GM21619 (cell line): Measurements from ENCODE around the gene MRPL40.
"Not testable (repeated sequence)": the region's sequence is repeated elsewhere in the genome, so short reads cannot be mapped to it uniquely, and the experiment has no call there.

Source experiments
- ATAC-seq: cut with Tn5 transposase; IDR thresholded peaks from one replicate; pipeline ENCODE4 v1.9.1; 2021; ENCODE audit not compliant: unreplicated experiment

The MRPL40 gene

GRCh38 chr22:19440411-19441195, 8.3 kb downstream of the MRPL40 start:
- ATAC-seq = no peak

GRCh38 chr22:19442166-19442565, 9.8 kb downstream of the MRPL40 start:
- no peak for ATAC-seq

DNA sequence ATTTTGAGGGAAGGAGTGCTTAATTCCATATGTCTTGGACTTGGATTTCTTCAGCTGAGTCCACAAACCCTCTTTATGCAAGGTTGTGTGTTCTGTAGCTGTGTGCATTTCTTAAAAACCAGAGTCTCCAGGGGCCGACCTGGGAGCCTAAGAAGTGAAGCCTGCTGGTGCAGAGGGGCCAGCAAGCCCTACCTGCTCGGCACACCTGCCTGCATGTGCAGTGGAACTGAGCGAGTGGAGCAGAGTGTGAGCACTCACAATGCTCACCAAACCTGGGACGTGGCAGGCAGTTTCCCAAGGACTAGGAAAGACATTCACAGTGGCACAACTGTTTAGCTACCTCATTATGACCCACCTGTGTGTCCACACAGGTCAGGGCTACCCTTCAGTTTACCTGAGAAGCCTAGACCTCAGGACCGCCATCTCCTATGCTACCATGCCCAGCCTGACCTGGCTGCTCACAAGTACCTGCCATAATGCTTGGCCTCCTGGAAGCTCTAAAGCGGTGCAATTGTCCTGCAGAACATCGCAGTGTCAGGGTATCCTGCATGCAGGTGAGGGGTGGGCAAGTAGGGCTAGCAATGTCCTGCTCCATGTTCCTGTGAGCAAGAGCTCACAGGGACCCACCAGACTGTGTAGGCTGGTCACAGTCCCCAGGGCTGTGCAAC, 11.3 kb downstream of the MRPL40 start:
- no peak for ATAC-seq

GRCh38 chr22:19445279-19445982, 13.1 kb downstream of the MRPL40 start:
- ATAC-seq = not testable (repeated sequence)

DNA sequence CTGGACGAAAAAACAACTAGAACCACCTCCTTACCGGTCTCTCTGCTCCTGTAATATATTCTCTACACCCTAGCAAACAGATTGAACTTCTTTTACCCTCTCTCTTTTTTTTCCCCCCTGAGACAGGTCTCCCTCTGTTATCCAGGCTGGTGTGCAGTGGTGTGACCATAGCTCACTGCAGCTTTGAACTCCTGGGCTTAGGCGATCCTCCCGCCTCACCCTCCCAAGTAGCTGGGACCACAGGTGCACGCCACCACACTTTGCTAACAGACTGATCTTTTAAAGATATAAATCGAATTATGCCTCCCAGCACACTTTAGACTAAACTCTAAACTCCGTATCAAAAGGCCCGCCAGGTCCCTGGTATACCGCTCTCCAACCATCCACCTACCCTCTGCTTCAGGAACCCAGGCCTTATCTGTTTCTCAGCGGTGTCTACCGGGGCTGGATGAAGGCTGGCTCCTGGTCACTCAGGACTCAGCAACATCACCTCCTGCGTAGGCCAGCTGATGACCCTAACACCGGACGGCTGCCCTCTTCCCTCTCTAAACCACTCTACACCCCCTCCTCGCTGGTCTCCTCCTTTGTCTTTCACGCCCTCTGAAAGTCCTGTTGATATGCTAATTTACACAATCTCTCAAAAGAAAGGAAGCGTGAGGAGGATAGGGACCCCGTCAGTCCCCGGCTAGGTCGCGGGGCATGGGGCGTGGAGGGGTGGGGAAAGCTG, 14.4 kb downstream of the MRPL40 start:
- no peak for ATAC-seq

DNA sequence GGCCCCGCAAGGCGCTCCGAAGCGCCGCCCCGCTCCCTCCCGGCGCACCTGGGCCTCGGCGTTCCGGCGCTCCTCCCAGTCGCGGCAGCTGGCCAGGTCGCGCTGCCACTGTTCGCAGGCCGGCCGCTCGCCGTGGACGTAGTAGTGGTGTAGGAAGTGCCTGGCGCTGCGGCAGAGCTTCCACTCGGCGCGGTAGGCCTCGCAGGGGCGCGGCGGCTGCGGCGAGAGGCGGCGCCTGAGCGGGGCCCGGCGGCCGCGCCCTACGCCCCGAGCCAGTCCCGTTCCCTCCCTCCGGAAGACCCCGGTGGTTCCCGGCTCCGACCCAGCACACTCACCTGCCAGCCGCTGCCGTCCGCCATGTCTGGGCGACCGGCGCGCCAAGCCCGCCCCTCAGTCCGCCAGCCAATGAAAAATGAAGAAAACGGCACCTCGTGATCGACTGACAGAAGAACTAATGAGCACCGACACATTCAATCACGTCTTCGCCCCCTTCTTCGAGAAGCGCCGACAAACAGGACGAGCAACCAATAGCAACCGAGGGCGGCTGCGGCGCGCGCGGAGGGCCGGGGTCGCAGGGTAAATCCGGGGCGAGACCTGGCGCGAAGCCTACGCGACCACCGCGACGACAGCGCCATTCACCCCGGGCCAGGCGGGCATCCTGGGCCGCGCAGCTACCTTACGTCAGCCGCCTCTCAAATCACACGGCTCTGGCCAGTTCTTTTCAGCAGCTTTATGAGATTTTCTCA, 15.2 kb downstream of the MRPL40 start, which contains the start of gene C22orf39:
Gene C22orf39 (minus strand): TSS at position 382 of the 746 bp plus-strand sequence. CDS start 23 bp downstream, at position 359.
- ATAC-seq = peak; percentile 67

GRCh38 chr22:19448076-19448607, 15.8 kb downstream of the MRPL40 start:
- ATAC-seq = peak; percentile 31

- ATAC-seq = no peak
Observed at GRCh38 chr22:19448739-19449421, 16.5 kb downstream of the MRPL40 start.

- no peak for ATAC-seq
Observed at GRCh38 chr22:19449422-19449767, 17.1 kb downstream of the MRPL40 start.

DNA sequence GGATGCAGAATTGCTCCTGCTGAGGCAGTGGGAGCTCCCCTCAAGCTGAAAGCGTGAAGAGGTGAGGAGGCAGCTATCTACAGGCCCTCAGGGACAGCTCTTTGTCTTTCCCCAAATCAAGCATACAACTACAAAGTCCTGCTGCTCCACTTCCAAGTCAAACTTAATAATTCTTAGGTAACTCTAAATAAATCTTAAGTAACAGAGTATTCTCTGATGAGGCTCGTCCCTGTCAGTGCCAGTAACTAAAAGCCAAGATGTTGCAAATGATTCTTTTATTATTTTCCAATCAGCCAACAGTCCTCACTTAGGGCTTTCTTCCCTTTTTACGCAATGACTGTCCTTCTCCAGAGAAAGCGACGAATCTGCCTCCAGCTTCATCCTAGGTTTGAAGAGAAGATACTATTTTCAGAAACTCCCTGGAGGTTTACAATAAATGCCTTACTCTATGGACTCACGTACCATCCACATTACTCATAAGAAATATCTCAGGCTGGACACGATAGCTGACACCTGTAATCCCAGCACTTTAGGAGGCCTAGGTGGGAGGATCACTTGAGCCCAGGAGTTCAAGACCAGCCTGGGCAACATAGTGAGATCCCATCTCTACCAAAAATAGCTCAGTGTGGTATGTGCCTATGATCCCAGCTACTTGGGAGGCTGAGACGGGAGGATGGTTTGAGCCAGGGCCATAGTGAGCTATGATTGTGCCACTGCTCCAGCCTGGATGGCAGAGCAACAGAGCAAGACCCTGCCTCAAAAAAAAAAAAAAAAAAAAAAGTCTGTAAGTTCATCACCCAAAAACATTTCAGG, 18.2 kb downstream of the MRPL40 start:
- no peak for ATAC-seq

DNA sequence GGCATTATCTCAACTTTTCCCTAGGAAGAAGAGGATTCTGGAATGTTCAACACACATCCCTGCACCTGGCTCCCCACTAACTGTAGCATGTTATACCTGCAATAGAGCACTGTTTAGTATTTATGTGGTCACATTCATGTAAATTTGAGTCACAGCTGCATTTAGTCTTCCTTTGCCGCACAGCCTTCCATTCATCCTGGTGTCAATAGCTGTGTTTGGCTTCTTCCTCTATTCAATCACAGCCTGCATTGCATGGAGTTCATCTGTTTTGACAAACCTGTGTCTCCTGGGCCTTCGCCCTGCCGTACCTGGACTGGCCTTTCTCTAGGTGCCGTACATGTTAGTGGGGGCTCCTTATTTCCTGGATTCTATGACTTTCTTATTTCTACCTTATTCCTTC, 19.2 kb downstream of the MRPL40 start:
- no peak for ATAC-seq

- ATAC-seq = no peak
Observed at GRCh38 chr22:19453718-19454117, 21.4 kb downstream of the MRPL40 start.

DNA sequence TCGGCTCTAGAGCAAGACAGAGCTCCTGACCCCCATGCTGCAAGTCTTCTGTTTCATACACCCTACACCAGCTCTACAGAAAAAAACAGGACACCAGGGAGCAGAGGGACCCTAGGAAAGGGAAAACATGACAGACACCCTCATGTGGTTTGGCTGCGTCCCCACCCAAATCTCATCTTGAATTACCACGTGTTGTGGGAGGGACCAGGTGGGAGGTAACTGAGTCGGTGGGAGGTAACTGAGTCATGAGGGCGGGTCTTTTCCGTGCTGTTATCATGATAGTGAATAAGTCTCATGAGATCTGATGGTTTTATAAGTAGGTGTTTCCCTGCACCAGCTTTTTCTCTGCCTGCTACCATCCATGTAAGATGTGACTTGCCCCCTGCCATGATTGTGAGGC, 21.8 kb downstream of the MRPL40 start:
- ATAC-seq = no peak

DNA sequence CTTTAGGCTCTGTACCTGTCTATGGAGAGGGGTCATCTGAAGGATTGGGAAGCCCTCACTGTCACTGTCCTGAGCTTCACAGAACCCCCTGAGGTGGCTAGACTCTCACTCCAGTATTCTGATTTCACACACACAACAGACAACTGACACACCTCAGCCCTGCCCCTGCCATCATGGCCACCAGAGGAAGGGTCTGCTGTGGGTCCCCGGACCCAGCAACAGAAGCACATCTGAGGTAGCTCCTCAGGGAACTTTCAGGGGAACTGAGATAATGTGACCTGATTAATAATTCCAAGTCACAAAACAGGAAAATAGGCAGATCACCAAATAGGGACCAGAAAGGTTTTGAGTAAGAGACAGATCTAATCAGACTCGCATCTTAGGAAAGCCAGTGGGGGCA, 22.7 kb downstream of the MRPL40 start:
- ATAC-seq = no peak

DNA sequence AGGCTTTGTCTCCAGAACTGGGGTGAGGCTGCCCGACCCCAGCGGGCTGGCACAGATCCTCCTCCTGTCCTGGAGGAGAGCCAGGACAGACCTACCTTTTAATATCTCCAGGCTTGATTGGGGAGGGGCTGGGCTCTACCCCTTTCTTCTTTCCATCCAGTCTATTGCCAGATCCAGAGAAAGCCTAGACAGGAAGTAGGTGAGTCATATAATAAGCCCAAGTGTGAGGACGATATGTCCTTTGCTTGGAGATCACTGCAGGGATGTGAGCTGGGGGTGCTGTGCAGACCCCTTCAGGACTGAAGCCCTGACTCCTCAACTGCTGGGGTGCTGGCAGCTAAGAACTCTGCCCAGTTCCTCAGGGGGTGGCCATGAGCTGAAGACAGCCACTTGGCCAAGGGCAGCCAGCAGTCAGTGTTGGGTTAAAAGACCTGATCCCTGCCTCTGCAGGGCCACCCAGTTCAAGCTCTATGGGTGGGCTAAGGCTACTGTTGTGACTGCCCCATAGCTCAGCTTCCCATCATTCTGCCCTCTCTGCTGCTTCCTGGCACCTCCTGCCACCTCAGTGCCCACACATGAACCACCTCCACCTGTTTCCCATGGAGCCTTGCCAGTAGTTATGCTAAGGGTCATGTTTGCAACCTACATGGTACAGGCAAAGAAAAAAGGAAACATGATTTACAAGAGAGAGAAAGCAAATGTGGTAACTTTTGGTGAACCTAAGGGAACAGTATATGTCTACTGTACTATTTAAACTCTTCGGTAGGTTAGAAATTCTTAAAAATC, 23.4 kb downstream of the MRPL40 start:
- ATAC-seq = no peak

DNA sequence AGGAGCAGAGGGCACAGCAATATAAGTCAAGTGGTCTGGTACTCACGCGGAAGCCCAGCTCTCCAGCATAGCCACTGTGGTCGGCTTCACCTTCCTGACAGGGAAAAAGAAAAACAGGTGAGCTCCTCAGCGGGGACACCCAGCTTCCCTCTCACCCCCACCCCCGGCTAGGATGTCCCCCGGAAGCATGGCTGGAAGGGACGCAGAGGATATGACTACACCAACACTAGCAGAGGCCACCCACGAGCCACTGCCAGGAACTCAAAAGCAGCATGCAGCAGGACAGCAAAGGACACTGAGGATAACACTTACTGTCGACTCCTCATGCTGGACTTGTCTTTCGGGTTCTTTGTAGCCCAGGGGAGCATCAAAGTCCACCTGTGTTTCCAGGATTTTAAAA, 24.2 kb downstream of the MRPL40 start:
- ATAC-seq = no peak

GRCh38 chr22:19457828-19458428, 25.6 kb downstream of the MRPL40 start:
- no peak for ATAC-seq

GRCh38 chr22:19460036-19460435, 27.7 kb downstream of the MRPL40 start:
- ATAC-seq = no peak
